HG03354 (cell line): Measurements from ENCODE around the gene MSX2.

Experiments
- ATAC-seq: cut with Tn5 transposase; IDR thresholded peaks from one replicate; pipeline ENCODE4 v1.9.1; 2021; ENCODE audit warnings: mild to moderate bottlenecking; ENCODE audit not compliant: unreplicated experiment, poor library complexity, severe bottlenecking

The MSX2 gene

DNA sequence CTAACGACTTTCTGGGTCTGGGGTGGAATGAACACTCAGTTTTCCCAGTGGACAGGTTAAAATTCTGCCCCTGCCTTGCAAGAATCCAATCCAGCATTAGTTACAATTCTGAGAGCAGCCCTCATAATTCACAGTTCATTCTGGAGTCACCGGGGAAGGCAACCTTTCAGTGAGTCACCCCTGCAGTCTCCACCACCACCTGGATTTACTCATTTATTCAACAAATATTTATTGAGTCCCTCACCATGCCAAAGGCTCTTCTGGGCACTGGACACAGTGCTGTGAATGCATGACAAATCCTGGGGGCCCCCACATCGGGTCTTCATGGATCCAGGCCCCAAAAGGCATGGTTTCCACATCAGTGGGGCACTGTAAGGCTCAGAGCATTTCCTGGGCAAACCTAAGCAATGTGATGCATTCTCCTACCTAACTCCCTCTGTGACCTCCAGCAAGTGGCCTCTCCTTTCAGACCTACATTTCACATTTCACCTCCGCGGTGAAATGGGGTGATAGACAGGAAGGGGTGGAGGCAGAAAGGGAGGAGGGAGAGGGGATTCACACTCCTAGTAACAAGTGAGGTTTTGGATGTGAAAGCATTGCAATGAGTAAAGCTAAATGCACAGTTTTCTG lies 6.4 kb upstream of the MSX2 start:
- ATAC-seq = no peak

DNA sequence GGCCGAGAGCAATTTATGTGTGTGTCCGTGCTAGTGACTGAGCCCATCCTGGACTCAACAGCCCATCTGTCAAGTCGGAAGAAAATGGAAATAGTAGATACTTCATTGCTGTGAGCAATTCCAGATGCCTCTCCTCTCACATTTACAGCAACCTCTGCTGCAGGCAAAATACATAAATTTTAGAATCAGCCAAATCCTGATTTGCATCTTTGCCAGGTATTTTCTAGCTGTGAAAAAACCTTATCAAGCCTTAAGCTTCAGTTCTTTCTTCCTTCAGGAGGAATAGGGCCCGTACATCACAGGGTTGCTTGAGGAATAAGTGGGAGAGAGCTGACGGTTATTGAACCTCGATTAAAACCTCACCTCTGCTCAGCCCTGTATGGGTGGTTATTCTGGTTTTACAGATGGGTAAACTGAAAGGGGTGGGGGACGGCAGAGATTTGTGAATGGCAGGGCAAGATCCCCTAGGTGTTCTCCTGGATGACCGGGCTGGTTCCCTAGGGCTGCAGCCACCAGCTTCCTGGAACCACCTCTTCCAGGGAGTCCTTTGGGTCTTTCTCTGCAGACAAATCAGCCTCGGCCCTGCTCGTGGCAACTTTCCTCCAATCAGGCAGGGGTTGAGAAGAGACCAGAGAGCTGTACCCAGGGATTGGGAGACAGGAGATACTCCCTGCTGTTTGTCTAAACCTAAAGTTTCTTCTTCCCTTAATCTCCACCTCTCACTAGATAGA lies 5.3 kb upstream of the MSX2 start:
- no peak for ATAC-seq

DNA sequence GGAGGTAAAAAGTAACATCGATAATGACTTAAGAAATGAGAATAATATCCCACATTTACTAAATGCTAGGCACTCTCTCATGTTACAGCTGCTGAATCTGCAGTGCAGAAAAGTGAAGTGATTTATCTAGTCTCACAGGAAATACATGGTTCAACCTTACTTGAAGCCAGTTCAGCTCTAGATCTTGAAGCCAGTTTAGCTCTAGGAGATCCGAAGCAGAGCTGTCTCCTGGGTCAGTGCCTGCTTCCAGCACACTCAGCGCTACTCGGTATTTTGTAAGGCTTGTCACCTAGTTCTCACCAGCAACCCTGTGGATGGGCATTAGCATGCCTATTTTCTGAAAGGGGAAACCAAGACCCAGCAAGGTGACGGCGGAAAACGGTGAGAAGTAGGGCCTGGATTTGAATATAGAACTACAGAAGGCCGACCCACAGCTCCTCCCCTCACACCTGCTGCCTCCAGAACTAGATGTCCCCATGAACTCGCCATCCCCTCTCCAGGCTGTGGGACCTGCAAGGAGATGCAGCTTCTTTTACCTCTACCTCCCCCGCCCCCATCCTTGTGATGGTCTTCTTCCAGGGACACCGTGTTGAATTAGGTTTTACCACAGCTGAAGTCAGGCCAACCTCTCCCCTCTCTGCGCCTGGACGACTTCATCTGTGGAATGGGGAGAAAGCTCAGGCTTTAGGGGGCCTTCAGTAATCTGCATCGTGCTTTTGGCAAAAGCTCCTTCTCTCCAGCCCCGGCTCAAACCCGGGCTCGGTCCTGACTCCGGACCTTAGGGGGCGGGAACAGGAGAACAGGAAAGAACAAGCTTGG lies 4.4 kb upstream of the MSX2 start:
- no peak for ATAC-seq

- no peak for ATAC-seq
Observed at GRCh38 chr5:174720612-174721529, 3.5 kb upstream of the MSX2 start.

GRCh38 chr5:174721530-174722432 lies 2.6 kb upstream of the MSX2 start:
- no peak for ATAC-seq

- ATAC-seq = no peak
Observed at GRCh38 chr5:174722500-174722899, 1.9 kb upstream of the MSX2 start.

DNA sequence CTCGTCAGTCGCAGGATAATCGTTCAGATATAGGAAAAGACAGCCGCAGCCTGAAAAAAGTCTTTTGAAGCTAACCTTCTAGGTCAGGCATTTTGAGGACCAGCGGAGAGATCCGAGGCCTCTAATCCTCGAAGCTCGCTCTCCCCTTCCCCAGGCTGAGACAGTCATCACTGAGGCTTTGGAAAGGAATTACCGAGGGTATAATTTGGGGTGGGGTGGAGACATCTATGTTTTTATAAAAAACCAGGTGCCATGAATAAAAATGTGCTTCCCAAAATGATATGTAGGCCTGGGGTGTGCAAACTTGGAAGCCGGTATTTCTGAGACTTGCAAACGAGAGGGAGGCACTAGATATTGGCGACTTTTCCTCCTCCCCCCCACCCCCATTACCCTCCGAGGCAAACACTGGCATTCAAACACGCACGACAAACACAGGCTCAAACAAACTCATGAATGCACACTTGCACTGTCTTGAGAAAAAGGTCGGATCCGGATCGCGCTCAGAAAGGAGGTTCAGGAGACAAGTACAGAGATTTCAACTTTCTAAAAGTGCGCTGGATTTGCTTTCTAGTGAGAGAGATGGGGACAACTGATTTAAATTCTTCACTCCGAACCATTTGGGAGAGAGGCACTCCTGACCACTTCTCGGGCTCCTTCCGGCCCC lies 935 bp upstream of the MSX2 start:
- ATAC-seq = no peak

DNA sequence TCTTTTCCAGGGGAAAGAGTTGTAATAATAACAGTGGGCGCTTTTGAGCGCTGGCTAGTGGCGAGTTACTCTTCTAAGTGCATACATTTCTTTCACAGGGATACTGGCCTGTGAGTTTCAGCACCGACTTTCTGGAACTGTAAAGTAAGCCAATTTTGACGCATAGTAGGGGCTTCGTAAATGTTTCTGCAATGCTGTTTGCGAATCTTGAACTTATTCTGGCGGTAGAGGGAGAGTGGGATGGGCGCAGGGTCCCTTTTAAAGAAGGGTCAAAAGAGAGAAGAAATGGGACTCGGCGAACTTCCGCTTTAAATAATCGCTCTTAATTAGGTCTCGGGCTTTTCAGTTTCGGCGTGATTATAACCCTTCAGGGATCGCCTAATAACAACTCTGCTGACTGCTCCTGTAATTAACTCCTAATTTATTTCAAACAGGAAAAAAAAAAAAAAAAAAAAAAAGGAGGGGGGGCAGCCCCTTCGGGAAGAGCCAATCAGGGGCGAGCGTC lies 351 bp upstream of the MSX2 start:
- ATAC-seq = no peak

DNA sequence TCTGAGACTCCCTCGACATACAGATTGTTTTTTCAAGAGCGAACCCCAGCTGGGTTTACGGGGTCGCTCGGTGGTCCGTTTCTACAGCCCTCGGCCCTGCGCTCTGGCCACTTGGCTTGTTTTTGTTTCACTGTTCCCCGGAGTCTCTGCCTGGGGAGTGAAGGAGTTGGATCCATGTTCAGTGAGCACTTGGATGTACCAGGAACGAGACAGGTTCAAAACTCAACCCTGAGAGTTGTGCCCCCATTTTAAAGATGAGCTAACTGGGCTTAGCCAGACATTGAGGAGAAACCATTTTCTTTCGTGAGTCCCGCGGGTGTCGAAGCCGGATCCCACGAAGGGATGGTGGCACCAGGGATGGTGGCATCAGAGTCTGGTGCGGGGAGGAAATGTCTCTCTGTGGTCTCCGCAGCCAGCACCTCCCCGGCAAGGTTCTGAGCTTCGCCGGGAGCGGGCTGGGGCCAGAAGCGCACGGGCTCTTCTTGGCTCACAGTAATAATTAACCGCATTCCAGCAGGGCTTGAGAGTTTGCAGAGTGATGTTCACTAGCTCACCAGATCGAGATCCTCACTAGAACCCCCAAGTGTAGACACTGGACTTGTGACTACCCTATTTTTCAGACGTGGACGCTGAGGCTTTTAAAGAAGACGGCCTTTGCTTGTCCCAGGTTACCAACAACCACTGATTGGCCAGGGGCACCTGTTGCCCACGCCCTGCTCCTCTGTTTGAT lies 1.0 kb downstream of the MSX2 start:
- no peak for ATAC-seq

DNA sequence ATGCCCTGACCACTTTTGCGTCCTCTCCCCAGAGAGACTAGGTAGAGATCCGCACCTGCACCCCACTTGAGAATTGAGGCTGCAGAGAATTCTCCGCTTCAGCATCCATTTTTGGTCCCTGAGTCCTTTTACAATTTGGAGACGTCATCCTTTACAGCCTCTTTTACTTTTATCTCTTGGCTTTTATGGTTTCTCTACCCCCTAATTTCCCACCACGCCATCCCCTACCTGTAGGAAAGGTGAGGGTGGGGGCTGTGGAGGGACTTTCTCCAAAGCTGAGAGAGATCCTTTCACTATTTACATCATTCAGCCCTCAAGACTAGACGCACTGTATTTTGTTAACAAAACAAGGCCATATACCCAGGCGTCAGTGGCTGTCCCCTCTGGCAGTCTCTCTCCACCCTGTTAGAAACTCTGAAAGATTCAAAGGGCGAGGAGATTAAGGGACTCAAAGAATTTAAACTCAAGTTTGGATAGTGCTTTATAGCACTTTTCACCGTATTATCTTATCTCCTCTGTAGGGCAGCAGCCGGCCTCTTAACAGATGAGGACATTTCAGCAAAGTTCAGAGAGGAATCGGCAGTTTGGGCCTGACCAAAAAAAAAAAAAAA lies 1.7 kb downstream of the MSX2 start:
- no peak for ATAC-seq

- ATAC-seq = no peak
Observed at GRCh38 chr5:174726916-174727793, 2.8 kb downstream of the MSX2 start.

DNA sequence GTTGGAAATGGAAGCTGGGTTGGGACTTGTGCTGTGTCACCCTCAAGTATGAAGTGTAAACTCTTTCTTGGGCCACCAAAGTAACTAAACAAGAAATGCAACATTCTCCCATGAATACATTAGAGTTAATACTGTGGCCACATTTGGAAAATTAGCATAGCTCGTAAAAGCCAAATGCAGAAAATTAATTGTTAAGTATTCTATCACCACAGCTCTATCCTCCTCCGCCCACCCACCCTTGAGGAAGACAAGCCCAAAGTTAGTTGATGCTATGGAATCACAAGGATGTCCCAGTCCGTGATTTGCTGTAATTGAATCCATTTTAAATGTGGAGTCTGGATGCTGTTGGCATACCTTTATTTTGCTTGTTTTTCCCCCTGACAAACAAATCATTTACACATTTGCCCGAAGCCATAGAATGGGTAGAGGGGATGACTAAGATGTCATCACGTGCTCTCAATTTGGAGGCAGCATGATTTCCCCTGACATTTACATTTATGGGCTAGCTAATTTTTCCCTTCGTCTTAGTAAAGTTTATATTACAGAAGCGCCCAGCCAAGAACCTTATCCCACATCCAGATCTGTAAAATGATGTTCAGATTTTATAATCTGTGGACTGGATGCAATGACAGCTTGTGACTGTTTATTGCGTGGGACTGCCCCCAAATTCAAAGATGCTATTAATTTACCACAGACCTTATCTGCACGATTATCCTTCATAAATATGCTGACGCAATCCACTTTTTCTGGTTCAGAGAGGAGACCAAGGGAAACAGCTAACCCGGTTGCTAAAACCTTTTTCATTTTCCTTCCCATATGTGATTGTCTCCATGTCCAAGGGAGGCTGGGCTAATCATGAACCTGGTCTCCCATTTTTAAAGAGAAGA lies 3.7 kb downstream of the MSX2 start:
- no peak for ATAC-seq

GRCh38 chr5:174729075-174729680 lies 4.8 kb downstream of the MSX2 start:
- ATAC-seq = no peak

GRCh38 chr5:174731214-174732035 lies 7.0 kb downstream of the MSX2 start:
- ATAC-seq = no peak
